ENCODE measurements around the gene CCDC71L.
"Not testable (repeated sequence)": the region's sequence is repeated elsewhere in the genome, so short reads cannot be mapped to it uniquely, and the experiment has no call there.

DNA sequence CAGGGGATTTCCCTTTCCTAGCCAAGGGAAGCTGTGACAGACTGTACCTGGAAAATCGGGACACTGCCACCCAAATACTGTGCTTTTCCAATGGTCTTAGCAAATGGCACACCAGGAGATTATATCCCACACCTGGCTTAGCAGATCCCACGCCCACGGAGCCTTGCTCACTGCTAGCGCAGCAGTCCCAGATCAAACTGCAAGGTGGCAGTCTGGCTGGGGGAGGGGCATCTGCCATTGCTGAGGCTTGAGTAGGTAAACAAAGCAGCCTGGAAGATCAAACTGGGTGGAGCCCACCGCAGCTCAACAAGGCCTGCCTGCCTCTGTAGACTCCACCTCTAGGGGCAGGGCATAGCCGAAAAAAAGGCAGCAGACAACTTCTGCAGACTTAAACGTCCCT is 48.6 kb upstream of the CCDC71L start:
- TF ChIP-seq CTCF (IDR thresholded peaks at IDR 0.05; ENCODE audit: insufficient read depth, low read length, poor library complexity, severe bottlenecking); EZH2phosphoT487 (conservative IDR thresholded peaks at IDR 0.05; ENCODE audit: low read length): not testable (repeated sequence)
